ENCODE data around the gene TMEM184A.

- TF ChIP-seq CTCF (conservative IDR thresholded peaks at IDR 0.05; ENCODE audit: low read depth in 2 of 2) = no peak
- no peak for TF ChIP-seq EZH2 (IDR thresholded peaks at IDR 0.05; ENCODE audit: low read depth, unreplicated experiment)
- TF ChIP-seq EZH2phosphoT487 (IDR thresholded peaks at IDR 0.05; ENCODE audit: unreplicated experiment) = no peak
- no peak for TF ChIP-seq POLR2AphosphoS5 (IDR thresholded peaks at IDR 0.05; ENCODE audit: low read depth)
- no peak for TF ChIP-seq ZNF462 (CRISPR knock-in tag; IDR thresholded peaks at IDR 0.05)
- no peak for TF ChIP-seq REST (IDR thresholded peaks at IDR 0.05; ENCODE audit: unreplicated experiment)
- no peak for TF ChIP-seq CREB1 (CRISPR knock-in tag; IDR thresholded peaks at IDR 0.05; ENCODE audit: low read depth)
- no peak for TF ChIP-seq ETS1 (IDR thresholded peaks at IDR 0.05)
- no peak for TF ChIP-seq STAT1 (IDR thresholded peaks at IDR 0.05; ENCODE audit: unreplicated experiment)
- TF ChIP-seq JUNB (IDR thresholded peaks at IDR 0.05; ENCODE audit: unreplicated experiment) = no peak
- TF ChIP-seq ZNF331 (CRISPR knock-in tag; IDR thresholded peaks at IDR 0.05; ENCODE audit: low read depth) = no peak
- no peak for TF ChIP-seq ZNF114 (CRISPR knock-in tag; IDR thresholded peaks at IDR 0.05)
These were observed 22.5 kb upstream of the TMEM184A start for GRCh38 chr7:1578513-1578912.
